HG03558 (cell line): ENCODE results near the gene KCNQ1.

Experiments
- ATAC-seq: cut with Tn5 transposase; IDR thresholded peaks from one replicate; pipeline ENCODE4 v1.9.1; 2021; ENCODE audit warnings: moderate number of reproducible peaks; ENCODE audit not compliant: unreplicated experiment; ENCODE audit errors: extremely low read depth

Gene KCNQ1

GRCh38 chr11:2584434-2584811 is 139.6 kb downstream of the KCNQ1 start:
- no peak for ATAC-seq

GRCh38 chr11:2584812-2585565 is 140.2 kb downstream of the KCNQ1 start:
- no peak for ATAC-seq

- ATAC-seq: no peak
Observed at GRCh38 chr11:2585566-2586086, 140.8 kb downstream of the KCNQ1 start.

- ATAC-seq: no peak
Observed at GRCh38 chr11:2586087-2586792, 141.4 kb downstream of the KCNQ1 start.

- no peak for ATAC-seq
Observed at GRCh38 chr11:2586793-2587131, 142.0 kb downstream of the KCNQ1 start.

GRCh38 chr11:2587132-2587930 is 142.5 kb downstream of the KCNQ1 start:
- ATAC-seq: no peak

- ATAC-seq: no peak
Observed at GRCh38 chr11:2587976-2588748, 143.4 kb downstream of the KCNQ1 start.

- no peak for ATAC-seq
Observed at GRCh38 chr11:2588809-2589537, 144.2 kb downstream of the KCNQ1 start.

GRCh38 chr11:2589538-2589934 is 144.7 kb downstream of the KCNQ1 start:
- ATAC-seq: no peak

- ATAC-seq: no peak
Observed at GRCh38 chr11:2590131-2590964, 145.5 kb downstream of the KCNQ1 start.

GRCh38 chr11:2590965-2591754 is 146.4 kb downstream of the KCNQ1 start:
- ATAC-seq: no peak

GRCh38 chr11:2591805-2592204 is 147.0 kb downstream of the KCNQ1 start:
- no peak for ATAC-seq

GRCh38 chr11:2592559-2593392 is 148.0 kb downstream of the KCNQ1 start:
- no peak for ATAC-seq

- no peak for ATAC-seq
Observed at GRCh38 chr11:2593393-2593950, 148.7 kb downstream of the KCNQ1 start.

- no peak for ATAC-seq
Observed at GRCh38 chr11:2594267-2594666, 149.5 kb downstream of the KCNQ1 start.

GRCh38 chr11:2595204-2595603 is 150.4 kb downstream of the KCNQ1 start:
- ATAC-seq: no peak
